Measurements from ENCODE around the gene POTEI. TPM values are rescaled to one million over a fixed set of nuclear protein-coding genes. Genes with fewer than 3 reads are reported as not detected.
"Not testable (repeated sequence)": the region's sequence is repeated elsewhere in the genome, so short reads cannot be mapped to it uniquely, and the experiment has no call there.

POTEI gene
- total RNA-seq = 1 to 10 TPM in 1 of 2 donors, under 1 TPM in 1; 0.07 to 2.0 TPM
- 0.04 TPM for polyA plus RNA-seq (2013, experiment 1 of 2)
- 0.04 TPM for polyA plus RNA-seq (2013, experiment 2 of 2)
- long read RNA-seq, experiment 1 = 0 reads
- long read RNA-seq, experiment 2 = 0 reads
- long read RNA-seq, experiment 3 = 0 reads
- long read RNA-seq, experiment 4 = 0 reads

DNA sequence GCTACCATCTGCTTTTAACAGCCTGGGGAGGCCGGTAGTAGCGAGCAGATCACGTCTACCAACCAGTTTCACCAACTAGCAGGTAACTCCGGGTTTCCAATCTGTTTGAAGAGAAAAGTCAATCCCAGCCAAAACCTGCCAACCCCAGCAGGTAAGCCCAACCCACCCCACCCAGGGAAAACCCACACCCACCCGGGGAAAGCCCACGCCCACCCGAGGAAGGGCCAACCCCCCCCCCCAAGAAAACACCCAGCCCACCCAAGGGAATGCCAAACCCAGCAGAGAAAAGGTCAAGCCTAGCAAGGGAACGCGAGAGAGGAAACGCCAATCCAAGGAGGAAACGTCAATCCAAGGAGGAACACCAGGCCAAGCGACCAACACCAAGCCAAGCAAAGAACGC, at the start of gene POTEI:
TSS of gene POTEI (minus strand) at position 101 of the 400 bp plus-strand sequence. CDS start at position 8, 93 bp downstream.
- DNase-seq; H3K27ac Mint-ChIP-seq; H3K4me1 ChIP-seq (ENCODE audit: control insufficient read depth, insufficient read depth, low read length); H3K27me3 ChIP-seq (ENCODE audit: control insufficient read depth, insufficient read depth, low read length, poor library complexity, severe bottlenecking); H3K4me3 Mint-ChIP-seq; H3K9me3 ChIP-seq (ENCODE audit: control insufficient read depth, low read length); H3K4me1 Mint-ChIP-seq; H3K27me3 Mint-ChIP-seq (ENCODE audit: insufficient read depth); H3K4me3 ChIP-seq (ENCODE audit: low read length); H3K9me3 Mint-ChIP-seq; H3K27ac ChIP-seq (ENCODE audit: low read depth, low read length); H3K36me3 ChIP-seq (ENCODE audit: control insufficient read depth, insufficient read depth, low read length); H3K36me3 Mint-ChIP-seq (ENCODE audit: low read depth); H3K9ac ChIP-seq (ENCODE audit: extremely low read depth, low read length, poor library complexity, severe bottlenecking): not testable (repeated sequence)
- WGBS, 2 experiments (ENCODE audit: insufficient coverage in 1 of 2, insufficient read length in 1 of 2) = no CpG with 5 or more reads among the region's 13 CpGs

- not testable (repeated sequence) for H3K9me3 ChIP-seq (ENCODE audit: control insufficient read depth, low read length); H3K4me1 Mint-ChIP-seq; H3K4me3 Mint-ChIP-seq; H3K9ac ChIP-seq (ENCODE audit: extremely low read depth, low read length, poor library complexity, severe bottlenecking); H3K9me3 Mint-ChIP-seq; H3K4me3 ChIP-seq (ENCODE audit: low read length); H3K27me3 Mint-ChIP-seq (ENCODE audit: insufficient read depth); H3K27ac Mint-ChIP-seq; DNase-seq; H3K36me3 ChIP-seq (ENCODE audit: control insufficient read depth, insufficient read depth, low read length); H3K27me3 ChIP-seq (ENCODE audit: control insufficient read depth, insufficient read depth, low read length, poor library complexity, severe bottlenecking); H3K27ac ChIP-seq (ENCODE audit: low read depth, low read length); H3K4me1 ChIP-seq (ENCODE audit: control insufficient read depth, insufficient read depth, low read length); H3K36me3 Mint-ChIP-seq (ENCODE audit: low read depth)
- WGBS, 2 experiments (ENCODE audit: insufficient coverage in 1 of 2, insufficient read length in 1 of 2) = no CpG with 5 or more reads among the region's 8 CpGs
Measured at GRCh38 chr2:130556441-130556840, 47.3 kb upstream of the POTEI start.

DNA sequence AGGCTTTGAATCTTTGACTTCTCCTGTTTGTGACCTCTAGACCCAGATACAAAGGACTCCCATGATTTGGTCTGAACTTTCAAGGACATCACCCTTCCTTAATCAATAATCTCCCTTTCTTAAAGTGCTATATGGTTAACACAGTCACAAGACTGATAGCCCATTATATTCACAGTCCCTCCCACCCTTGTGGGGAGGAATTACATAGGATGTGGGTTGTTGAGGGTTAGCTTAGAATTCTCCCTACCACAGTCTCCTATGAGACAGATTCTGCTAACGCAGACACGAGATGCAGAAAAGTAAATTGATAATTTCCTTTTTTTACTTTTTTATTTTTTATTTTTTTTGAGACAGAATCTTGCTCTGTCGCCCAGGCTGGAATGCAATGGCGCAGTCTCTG, 45.0 kb upstream of the POTEI start:
- not testable (repeated sequence) for H3K27me3 Mint-ChIP-seq (ENCODE audit: insufficient read depth); H3K27me3 ChIP-seq (ENCODE audit: control insufficient read depth, insufficient read depth, low read length, poor library complexity, severe bottlenecking); H3K4me1 ChIP-seq (ENCODE audit: control insufficient read depth, insufficient read depth, low read length); H3K27ac ChIP-seq (ENCODE audit: low read depth, low read length); H3K27ac Mint-ChIP-seq; H3K36me3 ChIP-seq (ENCODE audit: control insufficient read depth, insufficient read depth, low read length); H3K4me1 Mint-ChIP-seq; H3K4me3 Mint-ChIP-seq; H3K9ac ChIP-seq (ENCODE audit: extremely low read depth, low read length, poor library complexity, severe bottlenecking); H3K4me3 ChIP-seq (ENCODE audit: low read length); DNase-seq; H3K9me3 Mint-ChIP-seq; H3K9me3 ChIP-seq (ENCODE audit: control insufficient read depth, low read length); H3K36me3 Mint-ChIP-seq (ENCODE audit: low read depth)
- WGBS, 2 experiments (ENCODE audit: insufficient coverage in 1 of 2, insufficient read length in 1 of 2) = no CpG with 5 or more reads among the region's 4 CpGs

DNA sequence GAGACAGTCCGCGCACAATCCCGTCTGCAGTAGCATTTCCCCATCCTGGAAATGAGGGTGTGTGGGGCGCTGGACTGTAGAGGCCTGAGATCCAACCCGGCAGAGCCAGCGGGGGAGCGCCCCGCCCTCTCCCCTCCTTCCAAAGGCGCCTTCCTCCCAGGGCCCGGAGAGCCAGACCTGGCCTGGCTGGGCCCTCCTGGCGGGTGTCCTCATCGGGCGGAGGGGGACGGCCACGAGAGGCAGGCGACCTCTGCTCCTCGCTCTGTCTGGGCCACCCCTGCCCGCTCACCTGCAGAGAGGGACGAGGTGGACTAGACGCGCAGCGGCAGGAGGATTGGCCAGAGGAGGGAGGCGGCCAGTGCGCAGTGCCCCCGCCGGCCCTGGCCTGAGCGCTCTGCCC, 40.3 kb upstream of the POTEI start:
- not testable (repeated sequence) for DNase-seq; H3K4me1 ChIP-seq (ENCODE audit: control insufficient read depth, insufficient read depth, low read length); H3K9me3 Mint-ChIP-seq; H3K4me3 ChIP-seq (ENCODE audit: low read length); H3K27ac ChIP-seq (ENCODE audit: low read depth, low read length); H3K27me3 ChIP-seq (ENCODE audit: control insufficient read depth, insufficient read depth, low read length, poor library complexity, severe bottlenecking); H3K4me1 Mint-ChIP-seq; H3K36me3 ChIP-seq (ENCODE audit: control insufficient read depth, insufficient read depth, low read length); H3K36me3 Mint-ChIP-seq (ENCODE audit: low read depth); H3K27ac Mint-ChIP-seq; H3K9me3 ChIP-seq (ENCODE audit: control insufficient read depth, low read length); H3K27me3 Mint-ChIP-seq (ENCODE audit: insufficient read depth); H3K4me3 Mint-ChIP-seq; H3K9ac ChIP-seq (ENCODE audit: extremely low read depth, low read length, poor library complexity, severe bottlenecking)
- no CpG with 5 or more reads among the region's 27 CpGs for WGBS, 2 experiments (ENCODE audit: insufficient coverage in 1 of 2, insufficient read length in 1 of 2)

- DNase-seq; H3K36me3 ChIP-seq (ENCODE audit: control insufficient read depth, insufficient read depth, low read length); H3K4me3 ChIP-seq (ENCODE audit: low read length); H3K9ac ChIP-seq (ENCODE audit: extremely low read depth, low read length, poor library complexity, severe bottlenecking); H3K4me1 Mint-ChIP-seq; H3K27me3 ChIP-seq (ENCODE audit: control insufficient read depth, insufficient read depth, low read length, poor library complexity, severe bottlenecking); H3K4me1 ChIP-seq (ENCODE audit: control insufficient read depth, insufficient read depth, low read length); H3K9me3 Mint-ChIP-seq; H3K27me3 Mint-ChIP-seq (ENCODE audit: insufficient read depth); H3K27ac ChIP-seq (ENCODE audit: low read depth, low read length); H3K27ac Mint-ChIP-seq; H3K36me3 Mint-ChIP-seq (ENCODE audit: low read depth); H3K9me3 ChIP-seq (ENCODE audit: control insufficient read depth, low read length); H3K4me3 Mint-ChIP-seq: not testable (repeated sequence)
- no CpG with 5 or more reads among the region's 3 CpGs for WGBS, 2 experiments (ENCODE audit: insufficient coverage in 1 of 2, insufficient read length in 1 of 2)
Measured at GRCh38 chr2:130548418-130548817, 39.3 kb upstream of the POTEI start.

GRCh38 chr2:130544978-130545377, 35.9 kb upstream of the POTEI start:
- DNase-seq; H3K9me3 Mint-ChIP-seq; H3K27me3 ChIP-seq (ENCODE audit: control insufficient read depth, insufficient read depth, low read length, poor library complexity, severe bottlenecking); H3K36me3 Mint-ChIP-seq (ENCODE audit: low read depth); H3K27ac ChIP-seq (ENCODE audit: low read depth, low read length); H3K36me3 ChIP-seq (ENCODE audit: control insufficient read depth, insufficient read depth, low read length); H3K4me1 Mint-ChIP-seq; H3K27me3 Mint-ChIP-seq (ENCODE audit: insufficient read depth); H3K4me1 ChIP-seq (ENCODE audit: control insufficient read depth, insufficient read depth, low read length); H3K9me3 ChIP-seq (ENCODE audit: control insufficient read depth, low read length); H3K4me3 Mint-ChIP-seq; H3K9ac ChIP-seq (ENCODE audit: extremely low read depth, low read length, poor library complexity, severe bottlenecking); H3K4me3 ChIP-seq (ENCODE audit: low read length); H3K27ac Mint-ChIP-seq: not testable (repeated sequence)
- no CpG with 5 or more reads among the region's 5 CpGs for WGBS, 2 experiments (ENCODE audit: insufficient coverage in 1 of 2, insufficient read length in 1 of 2)

- not testable (repeated sequence) for H3K9me3 Mint-ChIP-seq; H3K4me1 Mint-ChIP-seq; H3K9me3 ChIP-seq (ENCODE audit: control insufficient read depth, low read length); H3K27ac ChIP-seq (ENCODE audit: low read depth, low read length); DNase-seq; H3K27ac Mint-ChIP-seq; H3K4me3 ChIP-seq (ENCODE audit: low read length); H3K36me3 Mint-ChIP-seq (ENCODE audit: low read depth); H3K9ac ChIP-seq (ENCODE audit: extremely low read depth, low read length, poor library complexity, severe bottlenecking); H3K4me1 ChIP-seq (ENCODE audit: control insufficient read depth, insufficient read depth, low read length); H3K36me3 ChIP-seq (ENCODE audit: control insufficient read depth, insufficient read depth, low read length); H3K27me3 Mint-ChIP-seq (ENCODE audit: insufficient read depth); H3K27me3 ChIP-seq (ENCODE audit: control insufficient read depth, insufficient read depth, low read length, poor library complexity, severe bottlenecking); H3K4me3 Mint-ChIP-seq
- WGBS, 2 experiments (ENCODE audit: insufficient coverage in 1 of 2, insufficient read length in 1 of 2) = no CpG with 5 or more reads among the region's 12 CpGs
Measured at GRCh38 chr2:130543785-130544528, 34.8 kb upstream of the POTEI start.

All from endodermal cell (in vitro differentiated cells).